Endothelial cell of umbilical vein (primary cell): ENCODE data around the gene CABCOCO1.

Source experiments
- CTCF ChIP-seq, 2 donors: IDR thresholded peaks; 1 replicate in 1 of 2; 2 replicates in 1 of 2; pipeline ENCODE4 v1.5.1; 2011; ENCODE audit warnings: low read length in 2 of 2, mild to moderate bottlenecking in 2 of 2, moderate library complexity in 2 of 2, control low read depth in 1 of 2, inconsistent platforms in 1 of 2, low read depth in 1 of 2; ENCODE audit not compliant: insufficient read depth in 1 of 2; ENCODE audit errors: extremely low read depth in 1 of 2
- EZH2 ChIP-seq: IDR thresholded peaks from 2 replicates; pipeline ENCODE4 v1.6.1; 2012; ENCODE audit warnings: borderline replicate concordance, low read depth, mild to moderate bottlenecking, moderate library complexity, low read length, inconsistent platforms; ENCODE audit not compliant: severe bottlenecking
- GATA2 ChIP-seq: IDR thresholded peaks from 2 replicates; pipeline ENCODE4 v1.7.0; 2011; ENCODE audit warnings: low read depth, mild to moderate bottlenecking, moderate library complexity, mixed read lengths, low read length; ENCODE audit not compliant: insufficient read length, insufficient read depth
- JUN ChIP-seq: IDR thresholded peaks from 2 replicates; pipeline ENCODE4 v1.6.1; 2011; ENCODE audit warnings: borderline replicate concordance, low read depth; ENCODE audit not compliant: insufficient read length, insufficient read depth
- MAX ChIP-seq: IDR thresholded peaks from 2 replicates; pipeline ENCODE4 v1.6.1; 2011; ENCODE audit not compliant: insufficient read depth, insufficient read length
- MYC ChIP-seq: IDR thresholded peaks from one replicate; pipeline ENCODE4 v1.6.1; 2011; ENCODE audit warnings: mild to moderate bottlenecking, low read depth, low read length
- POLR2A ChIP-seq: IDR thresholded peaks from 2 replicates; pipeline ENCODE4 v1.6.1; 2012; ENCODE audit warnings: low read depth, mild to moderate bottlenecking, control low read depth, low read length
- POLR2AphosphoS5 ChIP-seq: IDR thresholded peaks from 2 replicates; pipeline ENCODE4 v1.6.1; 2012; ENCODE audit warnings: low read depth, mild to moderate bottlenecking, control low read depth, low read length, moderate library complexity; ENCODE audit not compliant: insufficient read depth

GRCh38 chr10:61702584-61702983 is 39.9 kb downstream of the CABCOCO1 start:
- no peak for TF ChIP-seq POLR2AphosphoS5
- TF ChIP-seq EZH2 = no peak
- TF ChIP-seq CTCF (IDR thresholded peaks at IDR 0.05; ENCODE audit: extremely low read depth in 1 of 2, insufficient read depth in 1 of 2, low read depth in 1 of 2, low read length in 2 of 2) = no peak
- no peak for TF ChIP-seq POLR2A
- TF ChIP-seq MYC = no peak
- no peak for TF ChIP-seq MAX
- TF ChIP-seq JUN = no peak
- TF ChIP-seq GATA2 = no peak
